Panc1 (cell line): ENCODE data around the gene MIOX. TPM values are rescaled to one million over a fixed set of nuclear protein-coding genes. Genes with fewer than 3 reads are reported as not detected.
A peak's percentile ranks its signal among the peaks of the same experiment; 100 is the strongest.

Experiments used
- ATAC-seq: fragments of 200-7000 bp; cut with Tn5 transposase; 2 replicates; pipeline ENCODE4 v1.9.1; 2020; ENCODE audit warnings: mild to moderate bottlenecking, moderate library complexity
- BruUV-seq: library from RNA; stranded (reverse); fragments of 400-500 nt; replicated peaks from 2 replicates; lab custom pipeline; 2021; lab: Mats Ljungman, UMichigan
- CTCF ChIA-PET: fragments of 300-600 bp; sonication (Branson Sonifier 250); formaldehyde crosslinking; loops from one replicate; lab custom pipeline; 2022; ENCODE audit warnings: antibody characterized with exemption; lab: Charles Lee
- POLR2A ChIA-PET: fragments of 300-600 bp; sonication (Branson Sonifier 250); formaldehyde crosslinking; loops from one replicate; lab custom pipeline; 2022; ENCODE audit warnings: antibody characterized with exemption; lab: Charles Lee
- DNase-seq: peaks from one replicate; pipeline ENCODE4 v3.0.0-alpha.2; 2010; ENCODE audit warnings: low read depth, low spot score
- H3K27ac ChIP-seq: 2 replicates; pipeline ENCODE4 v1.5.1; 2011; ENCODE audit warnings: mild to moderate bottlenecking, low read length, inconsistent platforms
- H3K27me3 ChIP-seq: fragments of 200-500 bp; sonication (Bioruptor generic); 2 replicates; pipeline ENCODE4 v1.6.0; 2014; ENCODE audit warnings: low read length, inconsistent platforms; ENCODE audit not compliant: control insufficient read depth, insufficient read depth
- H3K36me3 ChIP-seq: fragments of 200-500 bp; sonication (Bioruptor generic); 2 replicates; pipeline ENCODE4 v1.5.1; 2014; ENCODE audit warnings: inconsistent platforms, mild to moderate bottlenecking, low read length, moderate library complexity; ENCODE audit not compliant: control insufficient read depth, insufficient read depth
- H3K4me1 ChIP-seq: 2 replicates; pipeline ENCODE4 v1.5.1; 2011; ENCODE audit warnings: inconsistent platforms, mild to moderate bottlenecking, low read length, moderate library complexity; ENCODE audit not compliant: control insufficient read depth, insufficient read depth
- H3K4me3 ChIP-seq, 2 experiments: 2 replicates each; pipeline ENCODE4 v1.5.1; 2011 to 2012; ENCODE audit warnings: low read depth in 2 of 2, low read length in 2 of 2, mild to moderate bottlenecking in 2 of 2, inconsistent platforms in 1 of 2, moderate library complexity in 1 of 2
- H3K9me3 ChIP-seq: fragments of 200-500 bp; sonication (Bioruptor generic); 2 replicates; pipeline ENCODE4 v1.5.1; 2014; ENCODE audit warnings: low read depth, mild to moderate bottlenecking, inconsistent platforms, low read length, moderate library complexity; ENCODE audit not compliant: control insufficient read depth, insufficient read depth
- POLR2AphosphoS5 ChIP-seq: IDR thresholded peaks from 2 replicates; pipeline ENCODE4 v1.6.1; 2012; ENCODE audit warnings: mild to moderate bottlenecking, low read depth, low read length, moderate library complexity
- SIN3A ChIP-seq: IDR thresholded peaks from 2 replicates; pipeline ENCODE4 v1.6.1; 2012; ENCODE audit warnings: low read depth, mild to moderate bottlenecking, low read length, moderate library complexity, borderline replicate concordance; ENCODE audit not compliant: insufficient read depth
- TCF7L2 ChIP-seq: IDR thresholded peaks from 2 replicates; pipeline ENCODE4 v1.6.1; 2011; ENCODE audit warnings: mild to moderate bottlenecking, low read depth, low read length, inconsistent platforms
- in situ Hi-C: cut with HindIII; loops from 2 replicates; pipeline ENCODE4 v1.10.0; 2016; ENCODE audit warnings: low sequenced_read_pairs, low pct_unique_long_range_greater_than_20kb
- intact Hi-C: fragments of 100-400 bp; cut with micrococcal nuclease; formaldehyde crosslinking; loops from one replicate; pipeline ENCODE4 v1.10.0; 2022; ENCODE audit not compliant: unreplicated experiment
- total RNA-seq: library from RNA; stranded (reverse); gene quantifications from one replicate; pipeline ENCODE4 v1.2.1, GENCODE V29; 2021; ENCODE audit not compliant: unreplicated experiment
- TF ChIP-seq, protein P1 (sequence below), 2 experiments: IDR thresholded peaks; 2 replicates each; pipeline ENCODE4 v1.6.1; 2011 to 2012; ENCODE audit warnings: low read depth in 2 of 2, control low read depth in 1 of 2, low read length in 1 of 2, mild to moderate bottlenecking in 1 of 2, moderate library complexity in 1 of 2; ENCODE audit not compliant: insufficient read depth in 1 of 2
- TF ChIP-seq, protein P2 (sequence below): fragments of 450-650 bp; IDR thresholded peaks from 2 replicates; pipeline ENCODE4 v1.5.1; 2017; ENCODE audit warnings: mild to moderate bottlenecking

Gene MIOX
- total RNA-seq, 1 experiment from 2014 or later = 0.23 TPM

DNA sequence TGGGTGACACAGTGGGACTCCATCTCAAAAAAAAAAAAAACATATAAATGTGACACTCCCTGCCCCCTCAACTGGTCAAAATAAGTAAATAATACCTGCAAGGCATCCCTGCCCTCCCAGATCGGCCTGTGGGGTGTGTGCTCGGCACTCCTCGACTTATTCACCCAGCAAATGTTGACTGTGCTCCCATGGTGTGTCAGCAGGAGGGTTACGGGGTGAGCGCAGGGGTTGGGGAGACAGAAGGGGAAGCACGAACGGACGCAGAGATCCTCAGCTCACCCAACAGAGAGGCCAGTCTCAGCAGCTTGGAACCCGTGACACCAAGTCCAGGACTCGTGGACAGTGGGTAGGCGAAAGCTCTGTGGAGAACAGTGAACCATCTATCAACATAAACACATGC is 6.9 kb upstream of the MIOX start:
- ATAC-seq = no peak
- no TSS peak for BruUV-seq
- no peak for DNase-seq
- TF ChIP-seq, protein P1, sequence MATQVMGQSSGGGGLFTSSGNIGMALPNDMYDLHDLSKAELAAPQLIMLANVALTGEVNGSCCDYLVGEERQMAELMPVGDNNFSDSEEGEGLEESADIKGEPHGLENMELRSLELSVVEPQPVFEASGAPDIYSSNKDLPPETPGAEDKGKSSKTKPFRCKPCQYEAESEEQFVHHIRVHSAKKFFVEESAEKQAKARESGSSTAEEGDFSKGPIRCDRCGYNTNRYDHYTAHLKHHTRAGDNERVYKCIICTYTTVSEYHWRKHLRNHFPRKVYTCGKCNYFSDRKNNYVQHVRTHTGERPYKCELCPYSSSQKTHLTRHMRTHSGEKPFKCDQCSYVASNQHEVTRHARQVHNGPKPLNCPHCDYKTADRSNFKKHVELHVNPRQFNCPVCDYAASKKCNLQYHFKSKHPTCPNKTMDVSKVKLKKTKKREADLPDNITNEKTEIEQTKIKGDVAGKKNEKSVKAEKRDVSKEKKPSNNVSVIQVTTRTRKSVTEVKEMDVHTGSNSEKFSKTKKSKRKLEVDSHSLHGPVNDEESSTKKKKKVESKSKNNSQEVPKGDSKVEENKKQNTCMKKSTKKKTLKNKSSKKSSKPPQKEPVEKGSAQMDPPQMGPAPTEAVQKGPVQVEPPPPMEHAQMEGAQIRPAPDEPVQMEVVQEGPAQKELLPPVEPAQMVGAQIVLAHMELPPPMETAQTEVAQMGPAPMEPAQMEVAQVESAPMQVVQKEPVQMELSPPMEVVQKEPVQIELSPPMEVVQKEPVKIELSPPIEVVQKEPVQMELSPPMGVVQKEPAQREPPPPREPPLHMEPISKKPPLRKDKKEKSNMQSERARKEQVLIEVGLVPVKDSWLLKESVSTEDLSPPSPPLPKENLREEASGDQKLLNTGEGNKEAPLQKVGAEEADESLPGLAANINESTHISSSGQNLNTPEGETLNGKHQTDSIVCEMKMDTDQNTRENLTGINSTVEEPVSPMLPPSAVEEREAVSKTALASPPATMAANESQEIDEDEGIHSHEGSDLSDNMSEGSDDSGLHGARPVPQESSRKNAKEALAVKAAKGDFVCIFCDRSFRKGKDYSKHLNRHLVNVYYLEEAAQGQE (IDR thresholded peaks at IDR 0.05; ENCODE audit: insufficient read depth in 1 of 2, low read depth in 2 of 2, low read length in 1 of 2) = no peak
- Histone ChIP-seq H3K4me3 (no peak overlapping the region), H3K36me3 (no peaks in the 10 kb centered on the region), H3K27ac (no peak overlapping the region), H3K27me3 (no peaks in the 10 kb centered on the region), H3K4me1 (peaks cover 4% of the 10 kb centered on the region), H3K9me3 (no peaks in the 10 kb centered on the region)
- intact Hi-C loops = no loop called here
- ChIA-PET CTCF (no interaction called here), POLR2A (no interaction called here)
- in situ Hi-C loops = no loop called here

DNA sequence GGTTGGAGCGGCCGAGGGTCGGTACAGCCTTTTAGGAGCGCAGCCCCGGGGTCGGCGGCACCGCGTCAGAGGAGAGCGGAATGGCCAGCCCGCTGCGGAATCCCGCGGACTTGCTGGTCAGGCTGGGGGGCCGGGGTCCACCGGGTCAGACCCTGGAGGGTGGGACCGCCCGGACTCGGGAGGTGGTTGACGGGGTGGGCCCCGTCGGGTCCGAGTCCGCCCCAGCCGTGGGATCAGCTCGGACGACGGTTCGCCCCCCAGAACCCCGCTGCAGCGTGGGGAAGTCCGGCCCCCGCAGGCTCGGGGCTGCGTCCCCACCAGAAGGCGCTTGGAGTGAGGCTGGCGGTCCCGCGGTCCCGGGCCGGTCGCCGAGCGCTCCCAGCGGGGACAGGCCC is 5.6 kb upstream of the MIOX start:
- ATAC-seq (no peak), DNase-seq (no peak)
- Histone ChIP-seq H3K4me1 (peaks cover 8% of the 10 kb centered on the region), H3K27me3 (no peaks in the 10 kb centered on the region), H3K36me3 (no peaks in the 10 kb centered on the region), H3K4me3 (peak overlapping the region; percentile 57 to 72), H3K27ac (no peak overlapping the region), H3K9me3 (no peaks in the 10 kb centered on the region)
- no TSS peak for BruUV-seq
- TF ChIP-seq, protein P2, sequence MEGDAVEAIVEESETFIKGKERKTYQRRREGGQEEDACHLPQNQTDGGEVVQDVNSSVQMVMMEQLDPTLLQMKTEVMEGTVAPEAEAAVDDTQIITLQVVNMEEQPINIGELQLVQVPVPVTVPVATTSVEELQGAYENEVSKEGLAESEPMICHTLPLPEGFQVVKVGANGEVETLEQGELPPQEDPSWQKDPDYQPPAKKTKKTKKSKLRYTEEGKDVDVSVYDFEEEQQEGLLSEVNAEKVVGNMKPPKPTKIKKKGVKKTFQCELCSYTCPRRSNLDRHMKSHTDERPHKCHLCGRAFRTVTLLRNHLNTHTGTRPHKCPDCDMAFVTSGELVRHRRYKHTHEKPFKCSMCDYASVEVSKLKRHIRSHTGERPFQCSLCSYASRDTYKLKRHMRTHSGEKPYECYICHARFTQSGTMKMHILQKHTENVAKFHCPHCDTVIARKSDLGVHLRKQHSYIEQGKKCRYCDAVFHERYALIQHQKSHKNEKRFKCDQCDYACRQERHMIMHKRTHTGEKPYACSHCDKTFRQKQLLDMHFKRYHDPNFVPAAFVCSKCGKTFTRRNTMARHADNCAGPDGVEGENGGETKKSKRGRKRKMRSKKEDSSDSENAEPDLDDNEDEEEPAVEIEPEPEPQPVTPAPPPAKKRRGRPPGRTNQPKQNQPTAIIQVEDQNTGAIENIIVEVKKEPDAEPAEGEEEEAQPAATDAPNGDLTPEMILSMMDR = no peak
- TF ChIP-seq SIN3A = no peak
- TF ChIP-seq, protein P1 (IDR thresholded peaks at IDR 0.05; ENCODE audit: insufficient read depth in 1 of 2, low read depth in 2 of 2, low read length in 1 of 2) = no peak
- TF ChIP-seq TCF7L2 = no peak
- no peak for TF ChIP-seq POLR2AphosphoS5
- in situ Hi-C loops (no loop called here), intact Hi-C loops (no loop called here)
- ChIA-PET CTCF (no interaction called here), POLR2A (no interaction called here)
